ENCODE results near the gene APRT.

GRCh38 chr16:88798772-88799455, 12.8 kb downstream of the APRT start:
- no peak for TF ChIP-seq CTCF (IDR thresholded peaks at IDR 0.05)
- TF ChIP-seq POLR2A (IDR thresholded peaks at IDR 0.05), result no peak
- TF ChIP-seq POLR2AphosphoS5 (IDR thresholded peaks at IDR 0.05), result no peak

All from prostate gland (tissue), 2 donors.